22Rv1 (cell line): ENCODE measurements around the gene RAD51B.

Source experiments
- H3K27ac ChIP-seq: fragments of 450-650 bp; 2 replicates; pipeline ENCODE4 v1.5.1; 2017
- ZFX ChIP-seq: fragments of 450-650 bp; IDR thresholded peaks from 2 replicates; pipeline ENCODE4 v1.6.1; 2017; ENCODE audit warnings: antibody characterized with exemption, borderline replicate concordance
- TF ChIP-seq, protein P1 (sequence below): fragments of 450-650 bp; IDR thresholded peaks from 2 replicates; pipeline ENCODE4 v1.5.1; 2017; ENCODE audit warnings: mild to moderate bottlenecking

The RAD51B gene

DNA sequence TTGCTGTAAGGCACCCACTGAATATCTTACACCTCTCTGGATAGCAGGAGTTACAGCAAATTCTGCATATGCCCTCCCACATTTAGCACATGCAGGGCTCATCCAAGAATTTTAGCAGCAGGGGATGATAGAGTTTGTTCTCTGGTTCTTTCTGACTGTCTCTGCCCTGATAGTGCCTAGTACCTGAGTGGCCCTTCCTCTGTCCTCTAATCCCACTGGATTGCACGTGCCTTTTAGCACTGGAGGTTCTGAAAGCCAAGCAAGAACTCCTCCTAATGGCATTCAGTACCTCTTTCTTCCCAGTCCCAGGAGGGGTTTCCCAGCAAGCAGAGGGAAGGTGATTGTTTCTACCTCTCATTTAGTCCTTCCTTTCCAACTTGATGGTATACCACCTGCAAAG, 566.9 kb downstream of the RAD51B start:
- no peak overlapping the region for H3K27ac ChIP-seq
- TF ChIP-seq, protein P1, sequence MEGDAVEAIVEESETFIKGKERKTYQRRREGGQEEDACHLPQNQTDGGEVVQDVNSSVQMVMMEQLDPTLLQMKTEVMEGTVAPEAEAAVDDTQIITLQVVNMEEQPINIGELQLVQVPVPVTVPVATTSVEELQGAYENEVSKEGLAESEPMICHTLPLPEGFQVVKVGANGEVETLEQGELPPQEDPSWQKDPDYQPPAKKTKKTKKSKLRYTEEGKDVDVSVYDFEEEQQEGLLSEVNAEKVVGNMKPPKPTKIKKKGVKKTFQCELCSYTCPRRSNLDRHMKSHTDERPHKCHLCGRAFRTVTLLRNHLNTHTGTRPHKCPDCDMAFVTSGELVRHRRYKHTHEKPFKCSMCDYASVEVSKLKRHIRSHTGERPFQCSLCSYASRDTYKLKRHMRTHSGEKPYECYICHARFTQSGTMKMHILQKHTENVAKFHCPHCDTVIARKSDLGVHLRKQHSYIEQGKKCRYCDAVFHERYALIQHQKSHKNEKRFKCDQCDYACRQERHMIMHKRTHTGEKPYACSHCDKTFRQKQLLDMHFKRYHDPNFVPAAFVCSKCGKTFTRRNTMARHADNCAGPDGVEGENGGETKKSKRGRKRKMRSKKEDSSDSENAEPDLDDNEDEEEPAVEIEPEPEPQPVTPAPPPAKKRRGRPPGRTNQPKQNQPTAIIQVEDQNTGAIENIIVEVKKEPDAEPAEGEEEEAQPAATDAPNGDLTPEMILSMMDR: no peak
- TF ChIP-seq ZFX: no peak

DNA sequence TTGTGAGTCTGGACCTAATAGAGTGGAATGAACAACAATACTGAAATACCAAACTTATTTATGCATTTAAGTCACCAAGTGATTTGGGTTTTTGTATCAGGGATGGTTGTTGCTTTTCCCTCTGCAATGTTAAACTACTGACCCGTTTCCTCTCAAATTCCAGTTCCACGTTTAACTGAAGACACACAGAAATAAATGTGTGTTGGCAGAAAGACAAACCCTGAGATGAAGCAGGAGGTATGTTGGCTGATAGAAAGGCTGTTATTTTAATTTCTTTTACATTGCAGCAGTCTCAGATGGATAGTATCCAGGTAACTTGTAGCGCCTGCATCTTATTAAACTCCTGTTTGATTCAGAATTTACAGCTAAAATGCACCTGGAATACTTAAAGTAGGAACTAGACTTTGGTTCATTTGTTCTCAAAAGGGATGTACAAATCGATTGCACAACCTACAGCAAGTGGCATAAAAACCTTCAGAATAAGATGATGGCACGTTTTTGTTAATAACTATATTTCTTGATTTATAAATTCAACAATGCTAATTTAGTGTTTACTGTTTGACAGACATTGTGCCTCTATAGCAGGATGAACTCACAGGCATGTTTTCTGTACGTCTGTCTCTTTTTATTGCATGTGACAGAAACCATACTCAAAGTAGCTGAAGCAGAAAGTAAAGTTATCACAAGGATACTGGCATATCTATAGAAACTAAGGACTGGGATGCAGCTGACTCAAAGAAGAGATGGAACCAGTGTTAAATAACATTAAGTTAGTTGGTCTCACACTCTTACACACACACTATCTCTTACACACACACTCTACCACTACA, 567.6 kb downstream of the RAD51B start:
- H3K27ac ChIP-seq: no peak overlapping the region
- TF ChIP-seq, protein P1: no peak
- TF ChIP-seq ZFX: no peak

DNA sequence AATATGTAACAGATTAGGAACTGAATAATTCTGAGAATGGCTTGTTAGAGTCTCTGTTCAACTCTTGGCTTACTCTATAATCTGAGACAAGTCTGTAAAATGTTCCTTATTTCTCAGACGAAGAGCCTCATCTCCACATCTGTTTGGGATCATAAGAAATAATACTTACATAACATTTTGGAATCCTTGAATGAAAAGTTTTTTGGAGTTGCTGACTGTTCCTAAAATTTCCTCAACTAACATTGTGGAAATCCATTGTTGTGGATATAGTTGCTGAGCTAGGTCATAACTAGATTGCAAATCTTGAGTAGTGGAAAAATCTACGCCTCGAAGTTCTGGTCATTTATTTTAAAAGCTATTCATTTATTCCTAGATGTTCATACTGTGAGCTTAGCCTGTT, 570.4 kb downstream of the RAD51B start:
- H3K27ac ChIP-seq: no peak overlapping the region
- TF ChIP-seq, protein P1: no peak
- no peak for TF ChIP-seq ZFX

DNA sequence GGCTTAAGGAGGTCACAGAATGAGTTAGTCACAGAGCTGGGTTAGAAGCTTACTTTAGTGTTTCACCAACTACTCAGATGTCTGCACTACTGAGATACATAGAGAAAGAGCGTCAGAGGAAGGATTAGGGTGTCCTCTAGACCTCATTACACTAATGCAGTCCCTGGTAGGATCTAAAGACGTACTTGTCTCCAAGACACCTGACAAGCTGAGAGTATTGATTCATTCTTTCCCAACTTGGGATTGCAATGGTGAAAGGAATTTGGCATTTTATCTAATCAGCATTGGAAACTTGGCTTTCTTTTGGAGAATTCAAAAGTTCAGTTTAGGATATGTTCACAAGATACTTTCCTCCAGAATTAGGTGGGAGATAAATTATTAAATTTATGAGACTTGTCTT, 571.2 kb downstream of the RAD51B start:
- TF ChIP-seq, protein P1: no peak
- no peak for TF ChIP-seq ZFX
- H3K27ac ChIP-seq: no peak overlapping the region

DNA sequence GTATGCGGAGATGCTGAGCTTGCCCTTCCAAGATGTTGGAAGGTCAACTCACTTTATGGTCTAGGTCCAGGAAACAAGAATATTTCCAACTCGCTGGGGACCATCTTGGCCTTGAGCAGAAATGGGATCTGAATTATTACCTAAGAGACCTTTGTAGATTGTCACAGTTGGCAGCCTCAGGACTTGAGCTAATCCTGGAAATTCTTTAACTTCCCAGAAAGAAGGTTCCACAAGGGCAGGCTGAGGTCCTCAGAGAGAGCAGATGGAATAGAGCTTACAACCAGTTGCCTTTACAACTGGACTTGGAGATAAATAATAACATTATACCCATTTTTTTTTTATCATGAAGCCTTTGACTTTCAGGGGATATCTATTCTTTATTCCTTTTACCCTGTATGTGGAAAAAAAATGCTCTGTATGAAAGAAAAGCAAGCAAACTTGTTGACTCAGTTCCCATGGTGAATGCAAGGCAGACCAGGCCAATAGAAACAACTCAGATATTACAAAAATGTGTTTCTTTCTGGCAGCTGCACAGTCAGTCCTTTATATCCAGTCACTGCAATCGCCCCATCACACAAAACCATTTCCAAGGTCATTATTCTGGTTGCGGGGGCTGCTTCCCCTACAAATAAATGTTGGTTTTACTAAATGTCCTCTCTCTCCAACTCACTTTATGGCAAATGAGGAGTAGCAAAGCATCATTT, 571.9 kb downstream of the RAD51B start:
- no peak overlapping the region for H3K27ac ChIP-seq
- TF ChIP-seq, protein P1: no peak
- no peak for TF ChIP-seq ZFX

DNA sequence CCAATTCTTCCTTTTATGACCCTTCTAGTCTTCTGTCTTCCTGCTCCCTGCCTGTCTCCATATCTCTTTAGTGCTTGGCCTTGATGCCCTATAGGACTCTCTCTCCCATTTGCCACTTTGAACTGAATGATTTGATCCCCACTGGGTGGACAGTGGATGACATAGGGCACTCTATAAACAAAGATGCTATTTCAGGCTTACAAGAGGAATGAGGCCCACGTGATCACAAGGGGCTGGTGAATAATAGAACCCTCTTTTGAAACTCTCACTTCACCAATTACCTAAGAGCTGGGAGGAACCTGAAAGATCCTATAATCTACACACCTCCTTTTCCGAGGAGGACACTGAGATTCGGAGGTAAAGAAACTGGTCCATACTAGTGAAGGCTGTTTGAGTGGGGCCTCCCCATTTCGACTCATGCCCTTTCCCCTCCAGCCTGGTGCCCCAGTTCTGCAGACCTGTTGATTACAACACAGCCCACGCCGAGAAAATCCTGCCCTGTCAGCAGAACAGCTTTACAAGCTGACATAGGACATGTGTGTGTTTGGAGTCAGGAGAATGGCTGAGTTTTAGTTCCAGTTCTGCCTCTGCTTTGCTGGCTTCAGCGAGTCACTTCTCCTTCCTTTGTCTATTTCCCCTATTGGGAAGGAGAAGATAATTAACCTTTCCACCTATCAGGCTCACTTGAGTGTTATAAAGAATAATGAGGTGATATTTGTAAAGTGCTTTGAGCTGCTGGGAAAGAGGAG, 573.0 kb downstream of the RAD51B start:
- no peak overlapping the region for H3K27ac ChIP-seq
- TF ChIP-seq, protein P1: no peak
- TF ChIP-seq ZFX: no peak
